GM12864 (cell line): ENCODE measurements around the gene RBBP7.

Experiments
- DNase-seq: peaks from one replicate; pipeline ENCODE4 v3.0.0-alpha.2; 2011; ENCODE audit warnings: low read depth
- H3K4me3 ChIP-seq: 2 replicates; pipeline ENCODE4 v1.5.1; 2011; ENCODE audit warnings: mild to moderate bottlenecking, low read depth, low read length, control low read depth
- CTCF ChIP-seq: IDR thresholded peaks from 2 replicates; pipeline ENCODE4 v1.5.1; 2011; ENCODE audit warnings: low read depth, mild to moderate bottlenecking, moderate library complexity, low read length, control low read depth, inconsistent platforms; ENCODE audit errors: missing control alignments

The RBBP7 gene

GRCh38 chrX:16828124-16828908, 41.8 kb downstream of the RBBP7 start:
- DNase-seq: no peak
- TF ChIP-seq CTCF: no peak
- no peak overlapping the region for H3K4me3 ChIP-seq

- DNase-seq: no peak
- no peak overlapping the region for H3K4me3 ChIP-seq
- no peak for TF ChIP-seq CTCF
These were observed 42.9 kb downstream of the RBBP7 start for GRCh38 chrX:16827225-16827624.

GRCh38 chrX:16826207-16826606, 44.0 kb downstream of the RBBP7 start:
- TF ChIP-seq CTCF: peak; percentile 33
- no peak overlapping the region for H3K4me3 ChIP-seq
- DNase-seq: peak; percentile 5

GRCh38 chrX:16825264-16826035, 44.7 kb downstream of the RBBP7 start:
- TF ChIP-seq CTCF: no peak
- no peak overlapping the region for H3K4me3 ChIP-seq
- no peak for DNase-seq

GRCh38 chrX:16822723-16823122, 47.4 kb downstream of the RBBP7 start:
- DNase-seq: no peak
- no peak for TF ChIP-seq CTCF
- no peak overlapping the region for H3K4me3 ChIP-seq

GRCh38 chrX:16819634-16820033, 50.5 kb downstream of the RBBP7 start:
- DNase-seq: no peak
- no peak for TF ChIP-seq CTCF

More at GRCh38 chrX:16819634-16820033, 50.5 kb downstream of the RBBP7 start:
- no peak overlapping the region for H3K4me3 ChIP-seq
